Esophagus squamous epithelium (tissue), 5 donors: Measurements from ENCODE around the gene HAL. TPM values are rescaled to one million over a fixed set of nuclear protein-coding genes. Genes with fewer than 3 reads are reported as not detected.

Experiments
- DNase-seq: peaks from one replicate; lab custom pipeline; 2025; lab: John Stamatoyannopoulos, UW
- H3K27ac ChIP-seq, 4 donors: fragments of 200-600 bp; sonication (generic); one replicate each; pipeline ENCODE4 v1.5.1; 2016 to 2019; ENCODE audit warnings: mild to moderate bottlenecking in 1 of 4
- H3K27me3 ChIP-seq, 4 donors: fragments of 200-600 bp; sonication (generic); 1 replicate in 3 of 4; 2 replicates in 1 of 4; pipeline versions ENCODE4 v1.5.1 to v1.6.0; 2017 to 2021; ENCODE audit warnings: antibody characterized with exemption in 1 of 4
- H3K36me3 ChIP-seq, 3 donors: fragments of 200-600 bp; sonication (generic); one replicate each; pipeline ENCODE4 v1.5.1; 2016 to 2019
- H3K4me1 ChIP-seq, 3 donors: fragments of 200-600 bp; sonication (generic); one replicate each; pipeline ENCODE4 v1.5.1; 2017 to 2019
- H3K4me3 ChIP-seq, 4 donors: fragments of 200-600 bp; sonication (generic); 1 replicate in 3 of 4; 2 replicates in 1 of 4; pipeline ENCODE4 v1.5.1; 2016 to 2019; ENCODE audit warnings: mild to moderate bottlenecking in 2 of 4, moderate library complexity in 1 of 4
- H3K9me3 ChIP-seq, 3 donors: fragments of 200-600 bp; sonication (generic); one replicate each; pipeline ENCODE4 v1.5.1; 2016 to 2019
- CTCF ChIP-seq, 6 experiments: fragments of 450-650 bp in 4 of 6; fragments of 200-600 bp in 2 of 6; sonication (generic) in 2 of 6; IDR thresholded peaks; one replicate each; pipeline ENCODE4 v1.5.1; 2016 to 2019; ENCODE audit warnings: antibody characterized with exemption in 6 of 6, mild to moderate bottlenecking in 4 of 6, moderate library complexity in 4 of 6
- POLR2A ChIP-seq, 4 donors: fragments of 450-650 bp; IDR thresholded peaks; one replicate each; pipeline ENCODE4 v1.6.1; 2017; ENCODE audit warnings: antibody characterized with exemption in 4 of 4, mild to moderate bottlenecking in 4 of 4, moderate library complexity in 3 of 4
- WGBS, 2 donors: methylation state at CpG; one replicate each; pipeline ENCODE4 v1.1.5; 2018; 5-methylcytosine and 5-hydroxymethylcytosine counted together
- intact Hi-C: fragments of 100-400 bp; cut with DNase I; formaldehyde crosslinking; loops from one replicate; pipeline ENCODE4 v1.15.0; 2022
- total RNA-seq, 4 donors: library from RNA; depleted of rRNA; stranded (reverse); fragments of >200 nt; gene quantifications; one replicate each; pipeline ENCODE4 v1.1.0, GENCODE V29; 2016
- donor health status: DM: yes; HTN: yes; CAD: no.

Gene HAL
- total RNA-seq, 4 donors from 2014 or later, result 0.21 to 2.2 (median 0.32) TPM

GRCh38 chr12:95990136-95990535, 6.0 kb downstream of the HAL start:
- TF ChIP-seq CTCF (IDR thresholded peaks at IDR 0.05), result no peak
- TF ChIP-seq POLR2A (IDR thresholded peaks at IDR 0.05), result no peak
- no peak for DNase-seq
- Histone ChIP-seq H3K27ac (no peak overlapping the region), H3K36me3 (no peaks in the 10 kb centered on the region), H3K4me3 (no peak overlapping the region), H3K4me1 (no peaks in the 10 kb centered on the region), H3K9me3 (no peaks in the 10 kb centered on the region), H3K27me3 (no peaks in the 10 kb centered on the region)
- intact Hi-C loops, result no loop called here
- 73 to 81% methylated on average over 5 to 7 of the region's 7 CpGs for WGBS, 2 donors

GRCh38 chr12:95989504-95990123, 6.5 kb downstream of the HAL start:
- H3K27me3 ChIP-seq, result no peaks in the 10 kb centered on the region
- no peaks in the 10 kb centered on the region for H3K36me3 ChIP-seq
- H3K4me1 ChIP-seq, result no peaks in the 10 kb centered on the region
- no peak for DNase-seq
- H3K4me3 ChIP-seq, result no peak overlapping the region
- no peak for TF ChIP-seq POLR2A (IDR thresholded peaks at IDR 0.05)
- WGBS, 2 donors, result 59 to 67% methylated on average over 4 of the region's 4 CpGs
- H3K27ac ChIP-seq, result no peak overlapping the region
- H3K9me3 ChIP-seq, result no peaks in the 10 kb centered on the region
- intact Hi-C loops, result no loop called here

GRCh38 chr12:95988506-95989275, 7.5 kb downstream of the HAL start:
- Histone ChIP-seq H3K4me1 (no peaks in the 10 kb centered on the region), H3K27me3 (no peaks in the 10 kb centered on the region), H3K27ac (no peak overlapping the region), H3K9me3 (no peaks in the 10 kb centered on the region), H3K36me3 (no peaks in the 10 kb centered on the region), H3K4me3 (no peak overlapping the region)
- 74 to 80% methylated on average over 11 of the region's 11 CpGs for WGBS, 2 donors
- intact Hi-C loops, result no loop called here
- TF ChIP-seq CTCF (IDR thresholded peaks at IDR 0.05) (no peak), POLR2A (IDR thresholded peaks at IDR 0.05) (no peak)
- no peak for DNase-seq

- H3K4me3 ChIP-seq, result no peak overlapping the region
- intact Hi-C loops, result no loop called here
- no peaks in the 10 kb centered on the region for H3K4me1 ChIP-seq
- H3K27ac ChIP-seq, result no peak overlapping the region
- no peaks in the 10 kb centered on the region for H3K9me3 ChIP-seq
- no peak for DNase-seq
- no peaks in the 10 kb centered on the region for H3K36me3 ChIP-seq
- TF ChIP-seq CTCF (IDR thresholded peaks at IDR 0.05), result no peak
- TF ChIP-seq POLR2A (IDR thresholded peaks at IDR 0.05), result no peak
- whole genome bisulfite sequencing, 2 donors, result 79 to 80% methylated on average over 13 to 14 of the region's 14 CpGs
- H3K27me3 ChIP-seq, result no peaks in the 10 kb centered on the region
These were observed 9.2 kb downstream of the HAL start for GRCh38 chr12:95986635-95987570.

- H3K4me1 ChIP-seq, result no peaks in the 10 kb centered on the region
- no peaks in the 10 kb centered on the region for H3K9me3 ChIP-seq
- no peak overlapping the region for H3K27ac ChIP-seq
- no peak overlapping the region for H3K4me3 ChIP-seq
- no peaks in the 10 kb centered on the region for H3K27me3 ChIP-seq
- 81 to 89% methylated on average over 1 of the region's 1 CpG for WGBS, 2 donors
- DNase-seq, result no peak
- intact Hi-C loops, result no loop called here
- H3K36me3 ChIP-seq, result no peaks in the 10 kb centered on the region
- TF ChIP-seq POLR2A (IDR thresholded peaks at IDR 0.05), result no peak
- no peak for TF ChIP-seq CTCF (IDR thresholded peaks at IDR 0.05)
These were observed 11.5 kb downstream of the HAL start for GRCh38 chr12:95984682-95985081.
